ENCODE measurements around the gene ZNF480.
"Not testable (repeated sequence)": the region's sequence is repeated elsewhere in the genome, so short reads cannot be mapped to it uniquely, and the experiment has no call there.

DNA sequence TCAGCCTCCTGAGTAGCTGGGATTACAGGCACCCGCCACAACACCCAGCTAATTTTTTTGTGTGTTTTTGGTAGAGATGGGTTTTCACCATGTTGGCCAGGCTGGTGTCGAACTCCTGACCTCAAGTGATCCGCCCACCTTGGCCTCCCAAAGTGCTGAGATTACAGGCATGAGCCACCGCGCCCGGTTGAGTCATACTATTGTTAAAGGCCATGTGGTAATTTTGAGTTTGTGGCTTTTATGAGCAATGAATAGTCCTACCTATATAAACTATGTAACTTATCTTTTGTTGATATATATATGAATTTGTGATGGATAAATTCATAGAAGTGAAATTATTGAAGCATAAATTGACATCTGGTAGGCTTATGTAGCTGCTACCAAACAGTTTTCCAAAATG lies 31.4 kb upstream of the ZNF480 start:
- TF ChIP-seq CTBP1 (IDR thresholded peaks at IDR 0.05; ENCODE audit: borderline replicate concordance); FOXK2 (IDR thresholded peaks at IDR 0.05); LEF1 (IDR thresholded peaks at IDR 0.05; ENCODE audit: borderline replicate concordance); SUZ12 (IDR thresholded peaks at IDR 0.05); FOXA1 (IDR thresholded peaks at IDR 0.05): not testable (repeated sequence)

All from HEK293T (cell line).